ENCODE measurements around the gene AP3D1. TPM values are rescaled to one million over a fixed set of nuclear protein-coding genes. Genes with fewer than 3 reads are reported as not detected.
A peak's percentile ranks its signal among the peaks of the same experiment; 100 is the strongest.
"Not testable (repeated sequence)": the region's sequence is repeated elsewhere in the genome, so short reads cannot be mapped to it uniquely, and the experiment has no call there.

AP3D1 gene
- total RNA-seq (ENCODE audit: insufficient read depth, low replicate concordance), result 46.0 TPM

- peak; percentile 100 for DNase-seq (ENCODE audit: low spot score)
These were observed at the start of gene AP3D1 for GRCh38 chr19:2151339-2152229. Gene AP3D1, minus strand, starts transcription at chr19:2151566. Its CDS starts 232 bp downstream, at chr19:2151334.

GRCh38 chr19:2200624-2201294 lies 49.4 kb upstream of the AP3D1 start:
- DNase-seq (ENCODE audit: low spot score), result not testable (repeated sequence)

GRCh38 chr19:2199861-2200623 lies 48.7 kb upstream of the AP3D1 start:
- DNase-seq (ENCODE audit: low spot score), result no peak

- DNase-seq (ENCODE audit: low spot score), result no peak
These were observed 47.8 kb upstream of the AP3D1 start for GRCh38 chr19:2199215-2199614.

GRCh38 chr19:2198317-2198716 lies 47.0 kb upstream of the AP3D1 start:
- no peak for DNase-seq (ENCODE audit: low spot score)

GRCh38 chr19:2197270-2197669 lies 45.9 kb upstream of the AP3D1 start:
- no peak for DNase-seq (ENCODE audit: low spot score)

GRCh38 chr19:2195914-2196313 lies 44.5 kb upstream of the AP3D1 start:
- DNase-seq (ENCODE audit: low spot score), result no peak

- DNase-seq (ENCODE audit: low spot score), result no peak
These were observed 44.0 kb upstream of the AP3D1 start for GRCh38 chr19:2195361-2195760.

- no peak for DNase-seq (ENCODE audit: low spot score)
These were observed 43.2 kb upstream of the AP3D1 start for GRCh38 chr19:2194513-2195078.

GRCh38 chr19:2193807-2194206 lies 42.4 kb upstream of the AP3D1 start:
- DNase-seq (ENCODE audit: low spot score), result no peak

GRCh38 chr19:2192862-2193261 lies 41.5 kb upstream of the AP3D1 start:
- no peak for DNase-seq (ENCODE audit: low spot score)

- no peak for DNase-seq (ENCODE audit: low spot score)
These were observed 40.3 kb upstream of the AP3D1 start for GRCh38 chr19:2191456-2192310.

- no peak for DNase-seq (ENCODE audit: low spot score)
These were observed 39.6 kb upstream of the AP3D1 start for GRCh38 chr19:2190848-2191455.

GRCh38 chr19:2189880-2190279 lies 38.5 kb upstream of the AP3D1 start:
- no peak for DNase-seq (ENCODE audit: low spot score)

- no peak for DNase-seq (ENCODE audit: low spot score)
These were observed 37.5 kb upstream of the AP3D1 start for GRCh38 chr19:2188708-2189385.

GRCh38 chr19:2187159-2187558 lies 35.8 kb upstream of the AP3D1 start:
- DNase-seq (ENCODE audit: low spot score), result no peak

GRCh38 chr19:2186071-2186846 lies 34.9 kb upstream of the AP3D1 start:
- DNase-seq (ENCODE audit: low spot score), result peak; percentile 97

- no peak for DNase-seq (ENCODE audit: low spot score)
These were observed 34.3 kb upstream of the AP3D1 start for GRCh38 chr19:2185734-2186070.

- no peak for DNase-seq (ENCODE audit: low spot score)
These were observed 33.1 kb upstream of the AP3D1 start for GRCh38 chr19:2184422-2184975.

All from umbilical cord (tissue), 2 donors.